ENCODE measurements around the gene RABGGTA.

RABGGTA gene

GRCh38 chr14:24307156-24307574 lies 35.8 kb upstream of the RABGGTA start:
- in situ Hi-C loops (cut with MboI; ENCODE audit: low sequenced_read_pairs), result no loop called here

- in situ Hi-C loops (cut with MboI; ENCODE audit: low sequenced_read_pairs), result no loop called here
These were observed 32.6 kb upstream of the RABGGTA start for GRCh38 chr14:24304019-24304387.

GRCh38 chr14:24300326-24300980 lies 29.1 kb upstream of the RABGGTA start:
- in situ Hi-C loops (cut with MboI; ENCODE audit: low sequenced_read_pairs), result no loop called here

- in situ Hi-C loops (cut with MboI; ENCODE audit: low sequenced_read_pairs), result no loop called here
These were observed 28.1 kb upstream of the RABGGTA start, which contains the start of the genes DHRS1 and NOP9 for GRCh38 chr14:24299255-24300191. TSS of gene DHRS1 (minus strand) at chr14:24299780. CDS start at chr14:24299106, 674 bp downstream. TSS of gene NOP9 (plus strand) at chr14:24299850. CDS start at chr14:24299955, 105 bp downstream.

- in situ Hi-C loops (cut with MboI; ENCODE audit: low sequenced_read_pairs), result no loop called here
These were observed 27.5 kb upstream of the RABGGTA start for GRCh38 chr14:24298892-24299254.

DNA sequence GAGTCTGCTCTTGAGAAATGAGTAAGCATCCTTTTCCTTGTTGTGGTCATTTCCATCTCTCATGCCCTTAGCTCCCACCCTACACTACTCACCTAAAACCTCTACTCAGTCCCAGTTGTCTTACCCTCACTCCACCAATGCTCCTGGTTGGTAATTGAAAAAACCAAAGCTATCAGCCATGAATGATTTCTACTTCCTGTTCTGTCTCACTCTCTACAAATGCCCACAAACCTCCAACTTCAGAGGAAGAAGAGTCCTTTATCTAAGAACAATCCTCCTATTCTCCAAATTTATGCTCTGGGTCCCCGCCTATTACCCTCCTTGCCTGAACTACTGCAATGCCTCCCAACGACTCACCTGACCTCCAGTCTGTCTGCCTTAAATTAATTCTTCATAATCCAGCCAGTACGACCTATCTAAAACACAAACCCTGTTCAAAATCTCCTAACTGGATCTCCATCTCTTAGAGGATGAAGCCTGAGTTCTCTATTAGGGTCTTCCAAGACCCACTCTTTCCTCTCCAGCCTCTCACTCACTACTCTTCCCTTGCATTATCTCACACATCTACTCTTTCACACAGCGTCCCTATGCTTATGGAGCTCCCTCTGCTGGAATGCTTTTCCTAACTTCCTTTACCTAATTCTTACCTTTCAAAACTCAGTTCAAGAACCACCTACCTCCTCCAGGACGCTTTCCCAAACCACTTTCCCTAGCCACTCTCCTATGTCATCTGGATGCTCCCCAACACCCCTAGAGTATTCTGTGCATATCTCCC lies 26.0 kb upstream of the RABGGTA start:
- in situ Hi-C loops (cut with MboI; ENCODE audit: low sequenced_read_pairs), result no loop called here

- in situ Hi-C loops (cut with MboI; ENCODE audit: low sequenced_read_pairs), result no loop called here
These were observed 25.2 kb upstream of the RABGGTA start for GRCh38 chr14:24296341-24297157.

DNA sequence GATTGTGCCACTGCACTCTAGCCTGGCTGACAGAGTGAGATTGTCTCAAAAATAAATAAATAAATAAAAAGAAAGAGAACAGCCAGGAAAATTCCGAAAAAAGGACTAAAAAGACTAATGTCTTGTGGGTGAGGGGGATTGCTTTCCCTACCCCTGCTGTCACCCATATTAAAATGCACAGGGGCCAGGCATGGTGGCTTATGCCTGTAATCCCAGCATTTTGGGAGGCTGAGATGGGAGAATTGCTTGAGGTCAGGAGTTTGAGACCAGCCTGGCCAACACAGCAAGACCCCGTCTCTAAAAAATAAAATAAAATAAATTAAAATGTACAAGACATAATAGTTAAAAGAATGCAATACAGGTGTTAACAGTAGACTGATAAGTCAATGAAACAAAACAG lies 22.1 kb upstream of the RABGGTA start:
- in situ Hi-C loops (cut with MboI; ENCODE audit: low sequenced_read_pairs), result no loop called here

DNA sequence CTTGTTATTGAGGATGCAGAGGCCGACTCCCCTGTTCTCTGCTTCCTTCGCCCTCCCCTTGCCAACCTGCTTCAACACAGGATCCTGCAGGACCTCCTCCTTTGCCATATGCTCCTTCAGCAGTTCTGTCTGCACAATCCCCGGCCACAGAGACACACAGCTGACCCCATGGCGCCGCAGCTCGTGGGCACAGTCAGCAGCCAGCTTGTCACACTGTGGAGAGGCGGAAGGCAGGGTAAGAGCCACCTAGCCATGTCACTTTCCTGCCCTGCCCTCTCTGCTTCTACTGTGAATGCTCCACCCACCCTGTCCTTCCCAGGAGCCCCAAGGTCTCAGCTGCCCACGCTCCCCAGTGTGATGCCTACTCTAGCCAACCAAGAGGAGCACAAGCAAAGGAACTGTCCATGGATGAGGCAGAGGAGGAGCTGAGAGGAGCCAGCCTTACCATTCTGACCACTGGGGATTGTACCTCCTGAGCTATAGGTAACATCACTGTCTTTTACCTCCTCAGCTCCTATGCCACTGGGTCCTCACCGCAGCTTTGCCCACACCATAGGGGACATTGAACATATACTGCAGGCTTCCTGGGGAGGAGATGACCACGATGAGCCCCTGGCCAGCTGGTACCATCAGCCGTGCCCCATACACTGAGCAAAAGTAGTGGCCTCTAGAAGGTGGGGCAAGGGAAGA lies 20.9 kb upstream of the RABGGTA start:
- in situ Hi-C loops (cut with MboI; ENCODE audit: low sequenced_read_pairs), result no loop called here

DNA sequence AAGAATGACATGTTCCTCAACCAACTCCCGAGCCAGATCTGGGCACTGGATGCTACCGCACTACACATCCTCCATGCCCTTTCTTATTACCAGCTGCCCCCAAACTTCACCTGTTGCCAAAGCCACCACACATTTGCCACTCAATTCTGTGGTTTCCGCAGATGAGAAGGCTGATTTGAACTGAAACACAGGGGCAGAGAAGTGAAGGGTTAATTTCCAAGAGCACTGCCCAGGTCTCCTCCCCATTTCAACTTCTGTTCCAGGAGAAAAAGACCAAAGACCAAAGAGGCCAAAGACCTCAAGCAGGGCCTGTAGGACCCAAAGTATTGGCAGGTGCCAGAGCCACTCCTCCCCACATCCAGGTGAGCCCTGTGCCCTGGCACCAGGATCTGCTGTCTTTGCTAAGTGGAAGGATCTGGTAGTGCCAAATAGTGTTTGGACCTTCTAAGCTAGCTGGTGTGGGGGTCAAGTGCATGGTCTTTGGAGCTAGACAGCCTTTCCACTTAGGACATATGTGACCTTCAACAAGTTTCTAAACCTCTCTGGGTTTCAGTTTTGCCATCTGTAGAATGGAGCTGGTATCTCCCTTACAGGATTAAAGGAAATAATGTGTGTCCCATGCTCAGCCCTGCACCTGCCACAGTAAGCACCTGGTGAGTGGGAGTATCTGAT lies 20.2 kb upstream of the RABGGTA start:
- in situ Hi-C loops (cut with MboI; ENCODE audit: low sequenced_read_pairs), result no loop called here

- in situ Hi-C loops (cut with MboI; ENCODE audit: low sequenced_read_pairs), result no loop called here
These were observed 19.3 kb upstream of the RABGGTA start for GRCh38 chr14:24290746-24291145.

- in situ Hi-C loops (cut with MboI; ENCODE audit: low sequenced_read_pairs), result no loop called here
These were observed 18.4 kb upstream of the RABGGTA start for GRCh38 chr14:24289649-24290280.

- in situ Hi-C loops (cut with MboI; ENCODE audit: low sequenced_read_pairs), result no loop called here
These were observed 15.6 kb upstream of the RABGGTA start for GRCh38 chr14:24286996-24287395.

GRCh38 chr14:24285351-24285750 lies 14.0 kb upstream of the RABGGTA start:
- in situ Hi-C loops (cut with MboI; ENCODE audit: low sequenced_read_pairs), result no loop called here

- in situ Hi-C loops (cut with MboI; ENCODE audit: low sequenced_read_pairs), result no loop called here
These were observed 13.2 kb upstream of the RABGGTA start for GRCh38 chr14:24284501-24285035.

- in situ Hi-C loops (cut with MboI; ENCODE audit: low sequenced_read_pairs), result no loop called here
These were observed 12.5 kb upstream of the RABGGTA start for GRCh38 chr14:24283796-24284460.

GRCh38 chr14:24282736-24283135 lies 11.3 kb upstream of the RABGGTA start:
- in situ Hi-C loops (cut with MboI; ENCODE audit: low sequenced_read_pairs), result no loop called here

GRCh38 chr14:24281636-24282035 lies 10.2 kb upstream of the RABGGTA start:
- in situ Hi-C loops (cut with MboI; ENCODE audit: low sequenced_read_pairs), result no loop called here

All from hTERT RPE-1 (cell line).